GM13976 (cell line): Measurements from ENCODE around the gene CEP170B.

Experiments used
- DNase-seq: peaks from one replicate; pipeline ENCODE4 v3.0.0; 2012; ENCODE audit warnings: low spot score
- in situ Hi-C: fragments of 300-500 bp; cut with MboI; formaldehyde crosslinking; loops from one replicate; pipeline ENCODE4 v1.12.0; 2022; ENCODE audit warnings: low sequenced_read_pairs, mixed read lengths, inconsistent platforms; ENCODE audit not compliant: unreplicated experiment
- TF ChIP-seq, protein P1 (sequence below): IDR thresholded peaks from 2 replicates; pipeline ENCODE4 v1.5.1; 2012; ENCODE audit warnings: borderline replicate concordance, mild to moderate bottlenecking; ENCODE audit not compliant: insufficient read depth; ENCODE audit errors: extremely low read depth, missing control alignments, control extremely low read depth

Gene CEP170B

GRCh38 chr14:104928391-104929133 is 63.5 kb downstream of the CEP170B start:
- TF ChIP-seq, protein P1, sequence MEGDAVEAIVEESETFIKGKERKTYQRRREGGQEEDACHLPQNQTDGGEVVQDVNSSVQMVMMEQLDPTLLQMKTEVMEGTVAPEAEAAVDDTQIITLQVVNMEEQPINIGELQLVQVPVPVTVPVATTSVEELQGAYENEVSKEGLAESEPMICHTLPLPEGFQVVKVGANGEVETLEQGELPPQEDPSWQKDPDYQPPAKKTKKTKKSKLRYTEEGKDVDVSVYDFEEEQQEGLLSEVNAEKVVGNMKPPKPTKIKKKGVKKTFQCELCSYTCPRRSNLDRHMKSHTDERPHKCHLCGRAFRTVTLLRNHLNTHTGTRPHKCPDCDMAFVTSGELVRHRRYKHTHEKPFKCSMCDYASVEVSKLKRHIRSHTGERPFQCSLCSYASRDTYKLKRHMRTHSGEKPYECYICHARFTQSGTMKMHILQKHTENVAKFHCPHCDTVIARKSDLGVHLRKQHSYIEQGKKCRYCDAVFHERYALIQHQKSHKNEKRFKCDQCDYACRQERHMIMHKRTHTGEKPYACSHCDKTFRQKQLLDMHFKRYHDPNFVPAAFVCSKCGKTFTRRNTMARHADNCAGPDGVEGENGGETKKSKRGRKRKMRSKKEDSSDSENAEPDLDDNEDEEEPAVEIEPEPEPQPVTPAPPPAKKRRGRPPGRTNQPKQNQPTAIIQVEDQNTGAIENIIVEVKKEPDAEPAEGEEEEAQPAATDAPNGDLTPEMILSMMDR = no peak
- DNase-seq = peak; percentile 16
- in situ Hi-C loops = no loop called here

DNA sequence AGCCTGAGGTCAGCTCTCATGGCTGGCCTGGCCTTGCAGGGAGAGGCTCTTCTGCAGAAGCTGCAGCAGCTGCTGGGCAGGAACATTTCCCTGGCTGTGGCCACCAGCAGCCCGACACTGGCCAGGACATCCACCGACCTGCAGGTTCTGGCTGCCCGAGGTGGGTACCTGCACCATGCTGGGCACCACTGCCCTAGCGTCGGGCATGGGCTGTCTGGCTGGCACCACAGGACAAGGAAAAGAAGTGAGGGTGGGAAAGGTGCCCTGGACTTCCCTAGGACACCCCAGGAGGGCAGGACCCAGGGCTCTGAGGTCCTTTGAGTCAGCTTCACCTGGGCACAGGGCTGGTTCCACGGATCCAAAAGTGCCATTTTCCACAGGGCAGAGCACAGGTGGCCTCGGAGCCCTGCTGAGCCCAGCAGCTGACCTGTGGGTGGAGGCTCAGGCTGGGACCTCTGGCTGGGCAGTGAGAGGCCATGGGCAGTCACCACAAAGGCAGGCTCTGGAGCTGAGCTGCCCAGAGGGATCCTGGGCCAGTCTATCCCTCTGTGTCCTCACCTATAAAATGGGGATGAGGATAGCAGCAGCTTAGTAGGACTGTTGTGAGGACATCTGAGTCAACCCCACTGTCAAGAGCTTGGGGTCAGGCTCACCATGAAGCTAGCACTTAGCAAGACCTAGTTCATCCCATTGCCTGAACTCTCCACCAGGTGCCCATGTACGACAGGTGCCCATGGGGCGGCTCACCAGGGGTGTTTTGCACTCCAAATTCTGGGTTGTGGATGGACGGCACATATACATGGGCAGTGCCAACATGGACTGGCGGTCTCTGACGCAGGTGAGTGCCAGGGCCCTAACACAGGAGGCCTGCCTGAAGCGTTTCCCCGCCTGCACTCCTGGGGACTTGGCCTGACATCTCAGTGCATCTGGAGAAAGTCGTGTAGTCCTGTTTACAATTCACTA is 64.5 kb downstream of the CEP170B start:
- TF ChIP-seq, protein P1 = no peak
- DNase-seq = no peak
- in situ Hi-C loops = no loop called here

DNA sequence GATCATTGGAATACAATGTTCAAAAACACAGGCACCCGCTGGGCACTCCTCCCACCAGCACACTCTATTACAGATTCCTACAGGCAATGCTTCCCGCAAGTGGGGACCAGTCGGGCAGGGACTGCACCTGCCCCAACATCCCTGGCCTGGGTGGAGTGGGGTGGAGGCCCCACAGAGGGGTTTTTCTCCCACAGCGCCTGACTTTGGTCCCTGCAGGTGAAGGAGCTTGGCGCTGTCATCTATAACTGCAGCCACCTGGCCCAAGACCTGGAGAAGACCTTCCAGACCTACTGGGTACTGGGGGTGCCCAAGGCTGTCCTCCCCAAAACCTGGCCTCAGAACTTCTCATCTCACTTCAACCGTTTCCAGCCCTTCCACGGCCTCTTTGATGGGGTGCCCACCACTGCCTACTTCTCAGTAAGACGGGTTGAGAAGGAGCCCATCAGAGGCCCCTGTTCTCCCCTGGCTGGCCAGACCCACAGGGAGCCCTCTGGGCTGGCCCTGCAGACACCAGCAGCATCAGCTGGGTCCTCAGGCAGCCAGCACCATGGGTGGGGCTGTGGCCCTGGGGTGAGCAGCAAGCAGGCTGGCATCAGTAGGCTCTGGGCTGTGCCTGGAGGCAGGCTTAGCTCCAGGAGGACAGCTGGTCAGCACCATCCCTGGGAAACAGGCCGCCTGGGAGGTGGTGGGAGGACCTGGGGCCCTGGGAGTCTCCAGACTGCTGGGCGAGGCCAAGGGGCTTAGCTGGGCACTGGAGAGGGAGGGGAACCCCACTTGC is 65.6 kb downstream of the CEP170B start:
- TF ChIP-seq, protein P1 = no peak
- in situ Hi-C loops = no loop called here
- no peak for DNase-seq

- DNase-seq = no peak
- TF ChIP-seq, protein P1 = no peak
- in situ Hi-C loops = no loop called here
These were observed 66.3 kb downstream of the CEP170B start for GRCh38 chr14:104931304-104931770.

DNA sequence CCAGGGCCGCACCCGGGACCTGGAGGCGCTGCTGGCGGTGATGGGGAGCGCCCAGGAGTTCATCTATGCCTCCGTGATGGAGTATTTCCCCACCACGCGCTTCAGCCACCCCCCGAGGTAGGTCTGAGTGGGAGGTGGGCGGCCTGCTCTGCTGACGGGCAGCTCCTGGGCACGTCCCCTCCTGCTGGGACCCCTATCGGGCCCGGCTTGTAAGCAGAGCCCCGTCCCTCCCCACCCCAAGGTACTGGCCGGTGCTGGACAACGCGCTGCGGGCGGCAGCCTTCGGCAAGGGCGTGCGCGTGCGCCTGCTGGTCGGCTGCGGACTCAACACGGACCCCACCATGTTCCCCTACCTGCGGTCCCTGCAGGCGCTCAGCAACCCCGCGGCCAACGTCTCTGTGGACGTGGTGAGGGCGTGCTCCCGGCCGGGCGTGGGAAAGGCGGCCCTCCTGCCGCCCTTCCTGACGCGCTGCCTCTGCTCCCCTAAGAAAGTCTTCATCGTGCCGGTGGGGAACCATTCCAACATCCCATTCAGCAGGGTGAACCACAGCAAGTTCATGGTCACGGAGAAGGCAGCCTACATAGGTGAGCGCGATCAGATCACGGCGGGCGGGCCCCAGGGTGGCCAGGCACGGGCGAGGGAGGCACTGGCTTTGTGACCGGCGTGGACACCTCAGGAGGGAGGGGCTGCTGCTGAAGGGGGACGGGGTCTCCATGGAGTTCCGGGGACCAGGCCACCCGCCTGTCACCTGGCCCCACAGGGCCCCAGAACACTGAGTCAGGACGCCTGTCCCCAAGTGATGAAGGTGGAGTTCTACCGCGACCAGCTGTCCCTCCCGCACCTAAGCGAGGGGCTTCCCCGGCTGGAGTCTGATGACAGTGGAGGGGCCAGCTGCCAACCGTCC is 67.0 kb downstream of the CEP170B start:
- in situ Hi-C loops = no loop called here
- DNase-seq = no peak
- TF ChIP-seq, protein P1 = no peak
